ENCODE data around the gene PPP3CA. TPM values are rescaled to one million over a fixed set of nuclear protein-coding genes. Genes with fewer than 3 reads are reported as not detected.

The PPP3CA gene
- total RNA-seq, 1 experiment from 2014 or later: 31.0 TPM

- in situ Hi-C loops (cut with HindIII; ENCODE audit: low pct_unique_long_range_greater_than_20kb, low sequenced_read_pairs) (no loop called here), intact Hi-C loops (cut with micrococcal nuclease; ENCODE audit: unreplicated experiment) (no loop called here)
- Histone ChIP-seq H3K27ac (ENCODE audit: low read length) (no peak overlapping the region), H3K4me1 (ENCODE audit: control insufficient read depth, insufficient read depth, low read length) (no peaks in the 10 kb centered on the region), H3K4me3 (ENCODE audit: low read depth in 2 of 2, low read length in 2 of 2) (no peak overlapping the region), H3K9me3 (ENCODE audit: control insufficient read depth, insufficient read depth, low read depth, low read length) (no peaks in the 10 kb centered on the region), H3K36me3 (ENCODE audit: control insufficient read depth, insufficient read depth, low read length) (no peaks in the 10 kb centered on the region), H3K27me3 (ENCODE audit: control insufficient read depth, insufficient read depth, low read length) (no peaks in the 10 kb centered on the region)
- ChIA-PET POLR2A (no interaction called here), CTCF (no interaction called here)
- DNase-seq (ENCODE audit: low read depth, low spot score) (no peak), ATAC-seq (no peak)
- no peak for TF ChIP-seq REST (IDR thresholded peaks at IDR 0.05; ENCODE audit: insufficient read depth in 1 of 2, low read depth in 2 of 2, low read length in 1 of 2)
- TF ChIP-seq SIN3A (IDR thresholded peaks at IDR 0.05; ENCODE audit: borderline replicate concordance, insufficient read depth, low read depth, low read length): no peak
- TF ChIP-seq CTCF (IDR thresholded peaks at IDR 0.05): no peak
- no peak for TF ChIP-seq TCF7L2 (IDR thresholded peaks at IDR 0.05; ENCODE audit: low read depth, low read length)
- TF ChIP-seq POLR2AphosphoS5 (IDR thresholded peaks at IDR 0.05; ENCODE audit: low read depth, low read length): no peak
- no TSS peak for BruUV-seq (replicated peaks)
Measured at GRCh38 chr4:101292901-101293300, 54.4 kb downstream of the PPP3CA start.

DNA sequence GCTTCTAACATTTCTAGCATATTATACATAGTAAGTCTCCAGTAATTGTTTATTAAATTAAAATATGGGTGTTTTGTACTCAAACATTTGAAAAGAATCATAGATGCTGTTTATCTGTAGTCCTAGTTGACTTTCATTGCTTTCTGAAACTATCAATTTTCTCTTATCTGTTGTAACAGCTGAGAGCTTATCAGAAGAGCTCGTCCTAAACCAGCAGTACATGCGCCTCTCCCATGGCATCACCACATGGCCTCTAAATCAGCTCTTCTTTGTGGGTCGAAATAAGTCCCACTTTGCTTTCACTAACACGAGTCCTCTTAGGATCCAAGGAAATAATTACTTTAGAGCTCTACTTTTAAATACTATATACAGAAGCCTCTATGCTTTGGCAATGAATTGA, 55.1 kb downstream of the PPP3CA start:
- Histone ChIP-seq H3K36me3 (ENCODE audit: control insufficient read depth, insufficient read depth, low read length) (no peaks in the 10 kb centered on the region), H3K9me3 (ENCODE audit: control insufficient read depth, insufficient read depth, low read depth, low read length) (no peaks in the 10 kb centered on the region), H3K27ac (ENCODE audit: low read length) (no peak overlapping the region), H3K4me3 (ENCODE audit: low read depth in 2 of 2, low read length in 2 of 2) (no peak overlapping the region), H3K4me1 (ENCODE audit: control insufficient read depth, insufficient read depth, low read length) (no peaks in the 10 kb centered on the region), H3K27me3 (ENCODE audit: control insufficient read depth, insufficient read depth, low read length) (no peaks in the 10 kb centered on the region)
- no TSS peak for BruUV-seq (replicated peaks)
- ATAC-seq: no peak
- intact Hi-C loops (cut with micrococcal nuclease; ENCODE audit: unreplicated experiment) (no loop called here), in situ Hi-C loops (cut with HindIII; ENCODE audit: low pct_unique_long_range_greater_than_20kb, low sequenced_read_pairs) (no loop called here)
- TF ChIP-seq POLR2AphosphoS5 (IDR thresholded peaks at IDR 0.05; ENCODE audit: low read depth, low read length) (no peak), TCF7L2 (IDR thresholded peaks at IDR 0.05; ENCODE audit: low read depth, low read length) (no peak), REST (IDR thresholded peaks at IDR 0.05; ENCODE audit: insufficient read depth in 1 of 2, low read depth in 2 of 2, low read length in 1 of 2) (no peak), CTCF (IDR thresholded peaks at IDR 0.05) (no peak), SIN3A (IDR thresholded peaks at IDR 0.05; ENCODE audit: borderline replicate concordance, insufficient read depth, low read depth, low read length) (no peak)
- no peak for DNase-seq (ENCODE audit: low read depth, low spot score)
- POLR2A ChIA-PET: no interaction called here
- CTCF ChIA-PET: no interaction called here
